ENCODE results near the gene TRIM66. TPM values are rescaled to one million over a fixed set of nuclear protein-coding genes. Genes with fewer than 3 reads are reported as not detected.

The TRIM66 gene
- total and polyA plus RNA-seq, 9 of the 15 experiments (the other 6 are each of a cell fraction or from before 2014, with no cell fraction given): 1.1 to 7.3 (median 4.9) TPM

- ChIA-PET CTCF (ENCODE audit: low intra/inter-chr PET ratio) (no interaction called here), POLR2A (interaction anchor here (1.4 to 3.5 kb wide), 4 partner anchors 10 to 257 kb away, joined by 3 to 30 read pairs (median 4); no protein-coding TSS in a partner anchor)
- H3K4me1 ChIP-seq (replicated peaks in 1 of 2; ENCODE audit: control insufficient read depth in 2 of 2, insufficient read depth in 2 of 2, low read length in 2 of 2): peaks cover 10 to 27% of the 10 kb centered on the region in 2 experiments
- in situ Hi-C loops (cut with MboI) (no loop called here), intact Hi-C loops (cut with micrococcal nuclease) (no loop called here)
- no peak for FAIRE-seq
- H3K27ac ChIP-seq (ENCODE audit: extremely low read depth, low read depth, low read length): no peak overlapping the region
- H3K9me1 ChIP-seq (ENCODE audit: control insufficient read depth, insufficient read depth, low read length): no peaks in the 10 kb centered on the region
- no peak overlapping the region for H3K4me2 ChIP-seq (ENCODE audit: insufficient read depth, low read length)
- no peak overlapping the region for H2AFZ ChIP-seq (ENCODE audit: low read depth, low read length)
- no peak for DNase-seq (ENCODE audit: extremely low read depth in 1 of 4, low spot score in 3 of 4)
- H3K79me2 ChIP-seq (ENCODE audit: control insufficient read depth, insufficient read depth, low read length): no peaks in the 10 kb centered on the region
- BruUV-seq (replicated peaks): no TSS peak
- no peak for ATAC-seq
- WGBS (ENCODE audit: insufficient coverage, low coverage, missing lambda C conversion rate): 45% methylated on average over 14 of the region's 14 CpGs
- TF ChIP-seq ZNF639 (CRISPR knock-in tag; conservative IDR thresholded peaks at IDR 0.05 in 1 of 2, IDR thresholded peaks at IDR 0.05 in 1 of 2) (no peak), TAF9B (IDR thresholded peaks at IDR 0.05; ENCODE audit: partially characterized antibody) (no peak), SMARCC2 (IDR thresholded peaks at IDR 0.05; ENCODE audit: low read depth) (no peak), XRCC3 (IDR thresholded peaks at IDR 0.05) (no peak), SMARCB1 (IDR thresholded peaks at IDR 0.05; ENCODE audit: insufficient read length, low read depth) (no peak), ZKSCAN3 (CRISPR knock-in tag; IDR thresholded peaks at IDR 0.05) (no peak), GTF2E2 (tag; IDR thresholded peaks at IDR 0.05) (no peak), ZFP30 (CRISPR knock-in tag; IDR thresholded peaks at IDR 0.05; ENCODE audit: borderline replicate concordance) (no peak), ARID3B (CRISPR knock-in tag; IDR thresholded peaks at IDR 0.05; ENCODE audit: borderline replicate concordance) (no peak)
- no peak overlapping the region for H3K4me3 ChIP-seq
- H3K9ac ChIP-seq (ENCODE audit: insufficient read depth in 1 of 2, low read depth in 2 of 2, low read length in 2 of 2): peak overlapping the region in 1 of 2 experiments; percentile 75; a peak in 2 of 4 replicates
- no peaks in the 10 kb centered on the region for H3K9me3 ChIP-seq (replicated peaks; ENCODE audit: control insufficient read depth, insufficient read depth, low read depth, low read length)
- H3K27me3 ChIP-seq (ENCODE audit: control insufficient read depth in 2 of 2, insufficient read depth in 2 of 2, low read length in 2 of 2): peaks cover 5 to 21% of the 10 kb centered on the region in 2 experiments; a peak in 4 of 5 replicates
- H4K20me1 ChIP-seq (replicated peaks; ENCODE audit: control insufficient read depth, insufficient read depth, low read length): no peaks in the 10 kb centered on the region; the same call in 1 of the 2 replicates
- H3K36me3 ChIP-seq (ENCODE audit: control insufficient read depth, insufficient read depth, low read length): no peaks in the 10 kb centered on the region
Observed at GRCh38 chr11:8702598-8702915, 20.1 kb upstream of the TRIM66 start.

All from K562 (cell line).